Heart left ventricle (tissue), 13 donors: ENCODE data around the gene NELFB.

Experiments
- CTCF ChIP-seq, 12 donors: fragments of 200-600 bp; sonication (generic) in 4 of 12; IDR thresholded peaks; one replicate each; pipeline versions ENCODE4 v1.5.0 to v1.8.0; 2018 to 2022; ENCODE audit warnings: antibody characterized with exemption in 12 of 12, mild to moderate bottlenecking in 5 of 12
- POLR2A ChIP-seq, 2 donors: fragments of 450-650 bp; IDR thresholded peaks; one replicate each; pipeline ENCODE4 v1.6.1; 2017; ENCODE audit warnings: antibody characterized with exemption in 2 of 2, mild to moderate bottlenecking in 2 of 2, moderate library complexity in 2 of 2
- donor health status: ischemic (EF 13 %, LVEDD 7.1; RV severe dilation, severe dysfunction).
- donor health status: DM: no; HTN: yes; CAD: no.
- donor health status: DM: no; HTN: no; CAD: no.
- donor health status: ischemic (EF 25% LVEDD 6.9; RV normal size, moderate dysfunction).
- donor health status: ischemic (EF 25% LVEDD 5.7; RV mildly dilated, moderate dysfunction).
- donor health status: ischemic (EF 35%, LVEDD 5.7; RV mildly dilated, moderate dysfunction).
- donor health status: nonischemic (EF 11% LVEDD 7.7; RV severe dilation, severe dysfunction).
- donor health status: DM: yes; HTN: yes; CAD: no.
- donor health status: PGD.
- donor health status: ischemic (EF 29% LVEDD 5.4; RV normal size, mild dysfunction).
- donor health status: nonischemic (EF 23%, LVEDD 6.1; RV moderate dilation, normal function).

- TF ChIP-seq POLR2A (IDR thresholded peaks at IDR 0.05) (no peak), CTCF (IDR thresholded peaks at IDR 0.05) (no peak)
These were observed 1.2 kb upstream of the NELFB start for GRCh38 chr9:137253717-137254623.
